HG03039 (cell line): Measurements from ENCODE around the gene PNKD.

Experiments
- ATAC-seq: cut with Tn5 transposase; IDR thresholded peaks from one replicate; pipeline ENCODE4 v1.9.1; 2021; ENCODE audit warnings: mild to moderate bottlenecking, moderate library complexity; ENCODE audit not compliant: unreplicated experiment

The PNKD gene

GRCh38 chr2:218368621-218369153, 98.4 kb downstream of the PNKD start:
- ATAC-seq, result no peak

GRCh38 chr2:218369330-218369729, 99.0 kb downstream of the PNKD start:
- no peak for ATAC-seq

GRCh38 chr2:218370410-218371063, 100.2 kb downstream of the PNKD start:
- ATAC-seq, result no peak

GRCh38 chr2:218371983-218372350, 101.6 kb downstream of the PNKD start:
- ATAC-seq, result no peak

- ATAC-seq, result no peak
Observed at GRCh38 chr2:218374795-218375194, 104.5 kb downstream of the PNKD start.

- no peak for ATAC-seq
Observed at GRCh38 chr2:218375212-218375611, 104.9 kb downstream of the PNKD start.

- no peak for ATAC-seq
Observed at GRCh38 chr2:218378053-218378452, 107.7 kb downstream of the PNKD start.

GRCh38 chr2:218381916-218382366, 111.6 kb downstream of the PNKD start, which contains the start of gene SLC11A1:
SLC11A1 (plus strand) TSS chr2:218382273; CDS start chr2:218382369, 96 bp downstream.
- no peak for ATAC-seq

GRCh38 chr2:218382785-218383184, 112.5 kb downstream of the PNKD start:
- ATAC-seq, result no peak

- no peak for ATAC-seq
Observed at GRCh38 chr2:218383892-218384519, 113.7 kb downstream of the PNKD start.

- ATAC-seq, result no peak
Observed at GRCh38 chr2:218384975-218385374, 114.7 kb downstream of the PNKD start.

GRCh38 chr2:218386505-218387368, 116.4 kb downstream of the PNKD start:
- ATAC-seq, result no peak

- no peak for ATAC-seq
Observed at GRCh38 chr2:218387369-218388194, 117.3 kb downstream of the PNKD start.

GRCh38 chr2:218389333-218390150, 119.2 kb downstream of the PNKD start:
- ATAC-seq, result no peak

- ATAC-seq, result no peak
Observed at GRCh38 chr2:218391202-218391601, 120.9 kb downstream of the PNKD start.

- ATAC-seq, result no peak
Observed at GRCh38 chr2:218392459-218392858, 122.1 kb downstream of the PNKD start.

GRCh38 chr2:218392891-218393462, 122.7 kb downstream of the PNKD start:
- no peak for ATAC-seq

- no peak for ATAC-seq
Observed at GRCh38 chr2:218393750-218394290, 123.5 kb downstream of the PNKD start.
